UCSD-AML1 (cell line): Measurements from ENCODE around the gene ZNF273.
"Not testable (repeated sequence)": the region's sequence is repeated elsewhere in the genome, so short reads cannot be mapped to it uniquely, and the experiment has no call there.

ENCODE experiments used
- DNase-seq: peaks from one replicate; lab custom pipeline; 2025; ENCODE audit not compliant: unreplicated experiment; lab: John Stamatoyannopoulos, UW

The ZNF273 gene

DNA sequence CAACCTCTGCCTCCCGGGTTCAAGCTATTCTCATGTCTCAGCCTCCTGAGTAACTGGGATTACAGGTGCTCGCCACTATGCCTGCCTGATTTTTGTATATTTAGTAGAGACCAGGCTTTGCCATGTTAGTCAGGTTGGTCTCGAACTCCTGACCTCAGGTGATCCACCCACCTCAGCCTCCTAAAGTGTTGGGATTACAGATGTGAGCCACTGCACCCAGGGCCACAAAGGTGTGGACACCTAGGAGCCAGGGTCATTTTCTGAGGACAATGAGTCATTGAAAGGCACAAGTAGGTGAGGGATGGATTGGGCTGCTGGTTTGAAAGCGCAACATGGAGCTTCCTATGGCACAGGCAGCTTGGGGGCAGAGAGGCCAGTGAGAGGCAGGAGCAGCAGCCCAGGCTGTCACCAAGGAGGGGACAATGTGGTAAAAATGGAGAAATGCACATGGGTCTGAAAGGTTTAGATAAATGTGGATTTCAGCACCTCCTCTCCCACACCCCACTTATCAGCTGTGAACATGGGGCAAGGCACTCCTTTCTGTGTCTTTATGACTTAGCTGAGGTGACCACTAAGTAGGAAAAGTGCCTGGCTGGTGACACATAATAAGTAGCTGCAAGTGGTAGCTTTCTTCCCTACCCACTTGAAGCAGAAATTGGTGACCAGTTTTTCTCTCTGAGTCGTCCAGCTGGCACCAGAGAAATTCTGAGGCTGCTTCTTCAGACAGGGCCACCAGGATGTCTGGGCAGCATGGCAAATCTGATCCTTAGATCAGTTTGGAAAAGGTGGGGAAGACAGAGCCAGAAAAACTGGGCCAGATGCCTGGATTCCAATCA, 41.8 kb downstream of the ZNF273 start:
- DNase-seq, result not testable (repeated sequence)

DNA sequence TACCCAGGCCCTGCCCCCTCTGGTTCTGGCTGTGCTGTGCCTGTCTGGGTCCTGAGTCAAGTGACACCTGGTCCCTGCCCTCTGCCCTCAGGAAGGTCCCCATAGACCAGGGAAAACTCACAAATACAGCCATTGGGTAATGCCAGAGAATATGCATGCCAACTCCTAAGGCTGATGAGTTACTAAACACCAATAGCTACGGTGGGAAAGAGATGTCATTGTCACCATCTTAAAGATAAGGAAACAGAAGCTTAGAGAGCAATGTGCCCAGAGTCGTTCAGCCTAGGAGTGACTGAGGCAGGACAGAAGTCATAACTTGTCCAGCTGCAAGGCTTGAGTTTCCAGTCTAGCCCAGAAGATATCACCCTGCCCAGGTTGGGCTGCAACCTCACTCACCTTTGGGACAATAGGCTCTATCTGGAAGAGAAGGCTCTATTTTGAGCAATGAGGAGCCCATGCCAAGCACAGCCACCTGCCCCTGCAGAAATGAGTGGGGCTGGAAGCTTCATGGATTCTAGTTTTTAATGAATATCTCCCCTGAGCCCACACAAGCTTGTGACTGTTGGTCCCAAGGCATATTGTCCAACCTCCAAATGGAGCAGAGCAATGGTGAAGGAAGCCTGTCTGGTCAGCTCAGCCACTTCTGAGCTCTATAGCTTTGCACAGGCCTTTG, 42.6 kb downstream of the ZNF273 start:
- DNase-seq, result no peak

DNA sequence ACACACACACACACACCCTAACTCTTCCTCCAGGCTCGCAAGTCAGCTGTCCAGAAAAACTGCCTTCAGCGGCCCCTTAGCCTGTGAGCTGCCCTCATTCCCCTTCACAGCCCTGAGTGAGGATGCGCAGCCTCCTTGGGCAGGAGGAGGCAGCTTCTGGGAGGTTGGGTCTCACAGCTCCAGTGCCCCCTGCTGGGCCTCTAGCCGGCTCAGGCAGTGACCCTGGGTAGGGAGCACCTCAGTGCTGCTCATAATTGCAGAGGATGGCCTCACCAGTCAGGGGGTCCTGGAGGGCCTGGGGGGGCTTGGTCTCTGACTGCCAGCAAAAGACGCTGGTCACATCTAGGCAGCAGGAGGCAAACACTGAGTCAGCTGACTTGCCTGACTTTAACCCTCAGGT, 43.7 kb downstream of the ZNF273 start:
- peak; percentile 3 for DNase-seq

GRCh38 chr7:64947252-64948000, 44.4 kb downstream of the ZNF273 start:
- no peak for DNase-seq

DNA sequence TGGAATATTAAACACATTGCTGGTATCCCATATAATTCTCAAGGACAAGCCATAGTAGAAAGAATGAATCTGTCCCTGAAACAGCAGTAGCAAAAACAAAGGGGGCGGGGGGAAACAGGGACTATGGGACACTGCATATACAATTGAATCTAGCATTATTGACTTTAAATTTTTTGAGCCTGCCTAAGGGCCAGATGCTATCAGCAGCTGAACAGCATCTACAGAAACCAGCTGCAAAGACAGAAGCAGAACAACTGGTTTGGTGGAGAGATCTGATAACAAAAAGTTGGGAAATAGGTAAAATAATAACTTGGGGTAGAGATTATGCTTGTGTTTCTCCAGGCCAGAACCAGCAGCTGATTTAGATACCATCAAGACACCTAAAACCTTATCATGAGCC, 45.7 kb downstream of the ZNF273 start:
- DNase-seq, result not testable (repeated sequence)

DNA sequence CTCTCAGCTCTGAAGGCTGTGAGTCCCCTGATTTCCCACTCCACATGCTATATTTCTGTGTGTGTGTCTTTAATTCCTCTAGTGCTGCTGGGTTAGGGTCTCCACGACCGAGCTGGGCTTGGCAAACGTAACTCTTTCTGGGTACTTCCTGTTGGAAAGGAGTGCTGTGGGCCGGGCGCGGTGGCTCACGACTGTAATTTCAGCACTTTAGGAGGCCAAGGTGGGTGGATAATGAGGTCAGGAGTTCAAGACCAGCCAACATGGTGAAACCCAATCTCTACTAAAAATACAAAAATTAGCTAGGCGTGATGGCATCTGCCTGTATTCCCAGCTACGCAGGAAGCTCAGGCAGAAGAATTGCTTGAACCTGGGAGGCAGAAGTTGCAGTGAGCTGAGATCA, 47.6 kb downstream of the ZNF273 start:
- peak; percentile 4 for DNase-seq

GRCh38 chr7:64951250-64951848, 48.3 kb downstream of the ZNF273 start:
- DNase-seq, result no peak

DNA sequence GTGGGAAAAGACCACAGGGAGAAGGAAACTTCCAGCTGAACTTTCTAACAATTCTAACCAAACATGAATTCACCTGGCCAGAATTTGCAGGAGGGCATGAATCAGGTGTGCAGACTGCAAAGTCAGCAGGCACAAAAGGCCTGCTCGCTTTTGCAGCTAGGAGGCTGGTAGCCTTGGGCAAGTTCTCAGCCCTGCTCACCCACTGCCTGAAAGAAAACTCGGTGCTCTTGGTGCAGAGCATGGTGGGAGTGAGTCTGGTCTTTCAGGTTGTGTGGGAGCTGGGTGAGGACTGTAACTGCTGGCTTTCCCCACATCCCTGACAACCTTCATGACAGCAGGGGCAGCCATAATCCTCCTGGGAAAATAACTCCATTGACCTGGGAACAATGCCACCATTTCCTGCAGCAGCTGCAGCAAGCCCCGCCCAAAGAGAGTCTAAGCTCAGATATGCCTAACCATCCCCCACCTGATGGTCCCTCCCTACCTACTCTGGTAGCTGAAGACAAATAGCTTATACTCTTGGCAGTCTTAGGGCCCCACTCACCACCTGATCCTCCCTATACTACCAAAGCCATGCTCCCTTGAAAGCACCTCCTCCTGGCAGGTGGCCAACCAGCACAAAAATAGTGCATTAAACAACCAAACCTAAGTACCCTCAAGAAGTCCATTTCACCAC, 56.1 kb downstream of the ZNF273 start:
- DNase-seq, result no peak

DNA sequence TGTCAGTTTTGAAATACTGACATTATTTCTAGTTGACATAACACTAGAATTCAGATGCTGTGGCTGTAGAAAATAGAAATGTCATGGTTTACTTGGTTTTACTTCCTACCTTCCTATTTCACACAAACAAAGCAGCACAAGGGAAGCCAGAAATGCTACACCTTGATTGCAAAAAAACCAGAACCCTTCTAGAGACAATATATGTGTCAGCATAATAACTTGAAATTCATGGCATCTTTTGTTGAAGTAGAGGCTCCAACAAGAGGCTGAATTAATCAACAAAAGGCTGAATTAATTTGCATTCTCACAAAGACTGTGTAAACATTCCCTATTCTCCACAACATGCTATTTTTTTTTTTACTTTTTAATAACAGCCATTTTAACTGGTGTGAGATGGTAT, 62.5 kb downstream of the ZNF273 start:
- DNase-seq, result no peak

DNA sequence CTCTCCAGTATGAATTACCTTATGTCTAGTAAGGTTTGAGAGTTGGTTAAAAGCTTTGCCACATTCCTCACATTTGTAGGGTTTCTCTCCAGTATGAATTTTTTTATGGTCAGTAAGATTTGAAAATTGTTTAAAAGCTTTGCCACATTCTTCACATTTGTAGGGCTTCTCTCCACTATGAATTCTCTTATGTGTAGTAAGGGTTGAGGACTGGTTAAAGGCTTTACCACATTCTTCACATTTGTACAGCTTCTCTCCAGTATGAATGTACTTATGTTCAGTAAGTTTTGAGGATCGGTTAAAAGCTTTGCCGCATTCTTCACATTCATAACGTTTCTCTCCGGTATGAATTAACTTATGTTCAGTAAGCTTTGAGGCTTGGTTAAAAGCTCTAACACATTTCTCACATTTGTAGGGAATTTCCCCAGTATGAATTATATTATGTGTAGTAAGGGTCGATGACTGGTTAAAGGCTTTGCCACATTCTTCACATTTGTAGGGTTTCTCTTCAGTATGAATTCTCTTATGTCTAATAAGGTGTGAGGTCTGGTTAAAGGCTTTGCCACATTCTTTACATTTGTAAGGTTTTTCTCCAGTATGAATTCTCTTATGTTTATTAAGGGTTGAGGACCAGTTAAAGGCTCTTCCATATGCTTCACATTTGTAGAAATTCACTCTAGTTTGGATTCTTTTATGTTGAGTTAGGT, 75.6 kb downstream of the ZNF273 start:
- no peak for DNase-seq
